IMR-90 (cell line): ENCODE results near the gene CNOT9. TPM values are rescaled to one million over a fixed set of nuclear protein-coding genes. Genes with fewer than 3 reads are reported as not detected.

Source experiments
- ATAC-seq: fragments of 200-7000 bp; cut with Tn5 transposase; 2 replicates; pipeline ENCODE4 v1.9.1; 2020; ENCODE audit warnings: low read depth, mild to moderate bottlenecking, moderate library complexity
- BruUV-seq: library from RNA; stranded (reverse); fragments of 400-500 nt; replicated peaks from 2 replicates; lab custom pipeline; 2021; lab: Mats Ljungman, UMichigan
- CTCF ChIA-PET: fragments of 300-600 bp; formaldehyde crosslinking; extraction: SDS; loops from one replicate; lab custom pipeline; 2021; ENCODE audit warnings: antibody characterized with exemption; lab: Yijun Ruan, JAX
- POLR2A ChIA-PET: fragments of 300-600 bp; sonication (Branson Sonifier 250); formaldehyde crosslinking; loops from one replicate; lab custom pipeline; 2022; ENCODE audit warnings: antibody characterized with exemption; ENCODE audit not compliant: unreplicated experiment; lab: Charles Lee
- DNase-seq: peaks from one replicate; pipeline ENCODE4 v3.0.0; 2013
- H2AFZ ChIP-seq: replicated peaks from 2 replicates; pipeline ENCODE3; 2013; ENCODE audit warnings: low read length, mild to moderate bottlenecking; ENCODE audit not compliant: poor library complexity
- H2AK5ac ChIP-seq: 2 replicates; pipeline ENCODE4 v1.6.1; 2013; ENCODE audit warnings: low read depth, low read length, inconsistent platforms
- H2AK9ac ChIP-seq: replicated peaks from 2 replicates; pipeline ENCODE3; 2013; ENCODE audit warnings: mild to moderate bottlenecking, low read depth, low read length, moderate library complexity; ENCODE audit not compliant: poor library complexity
- H2BK120ac ChIP-seq: 2 replicates; pipeline ENCODE4 v1.6.1; 2013; ENCODE audit warnings: low read depth, low read length, inconsistent platforms
- H2BK15ac ChIP-seq: 3 replicates; pipeline ENCODE4 v1.6.1; 2013; ENCODE audit warnings: low read depth, low read length, inconsistent platforms
- H2BK20ac ChIP-seq: 2 replicates; pipeline ENCODE4 v1.6.1; 2013; ENCODE audit warnings: low read depth, mild to moderate bottlenecking, inconsistent platforms, low read length, moderate library complexity
- H2BK5ac ChIP-seq: 2 replicates; pipeline ENCODE4 v1.6.1; 2013; ENCODE audit warnings: mild to moderate bottlenecking, low read depth, low read length, inconsistent platforms; ENCODE audit not compliant: poor library complexity, severe bottlenecking
- H3K14ac ChIP-seq: replicated peaks from 2 replicates; pipeline ENCODE4 v1.6.1; 2013; ENCODE audit warnings: low read depth, low read length, inconsistent platforms
- H3K18ac ChIP-seq: 2 replicates; pipeline ENCODE4 v1.6.1; 2013; ENCODE audit warnings: low read depth, low read length, control low read depth
- H3K23ac ChIP-seq: 2 replicates; pipeline ENCODE4 v1.6.1; 2013; ENCODE audit warnings: low read depth, low read length, inconsistent platforms
- H3K27ac ChIP-seq: 2 replicates; pipeline ENCODE4 v1.5.1; 2013; ENCODE audit warnings: mild to moderate bottlenecking, control low read depth, low read length; ENCODE audit not compliant: insufficient read depth
- H3K27me3 ChIP-seq: 2 replicates; pipeline ENCODE4 v1.6.1; 2013; ENCODE audit warnings: low read length; ENCODE audit not compliant: control insufficient read depth, insufficient read depth
- H3K36me3 ChIP-seq: 2 replicates; pipeline ENCODE4 v1.6.1; 2013; ENCODE audit warnings: low read length, mixed read lengths; ENCODE audit not compliant: control insufficient read depth, insufficient read depth
- H3K4ac ChIP-seq: 2 replicates; pipeline ENCODE4 v1.6.1; 2013; ENCODE audit warnings: low read depth, low read length, inconsistent platforms
- H3K4me1 ChIP-seq: 2 replicates; pipeline ENCODE4 v1.6.1; 2013; ENCODE audit warnings: low read length, mixed read lengths; ENCODE audit not compliant: control insufficient read depth, insufficient read depth
- H3K4me2 ChIP-seq: 2 replicates; pipeline ENCODE4 v1.6.1; 2013; ENCODE audit warnings: low read depth, mild to moderate bottlenecking, control low read depth, low read length, moderate library complexity
- H3K4me3 ChIP-seq: 2 replicates; pipeline ENCODE4 v1.5.1; 2013; ENCODE audit warnings: low read depth, mild to moderate bottlenecking, control low read depth, low read length, moderate library complexity; ENCODE audit not compliant: insufficient read depth
- H3K56ac ChIP-seq: 2 replicates; pipeline ENCODE4 v1.6.1; 2013; ENCODE audit warnings: low read length, inconsistent platforms; ENCODE audit not compliant: insufficient read depth; ENCODE audit errors: extremely low read depth
- H3K79me1 ChIP-seq, 2 experiments: 2 replicates each; pipeline ENCODE4 v1.6.1; 2013; ENCODE audit warnings: low read length in 2 of 2, inconsistent platforms in 1 of 2, low read depth in 1 of 2
- H3K9ac ChIP-seq: 2 replicates; pipeline ENCODE4 v1.6.1; 2013; ENCODE audit warnings: low read depth, low read length, control low read depth
- H3K9me1 ChIP-seq: 2 replicates; pipeline ENCODE4 v1.6.1; 2013; ENCODE audit warnings: low read length, inconsistent platforms; ENCODE audit not compliant: insufficient read depth
- H3K9me3 ChIP-seq: 2 replicates; pipeline ENCODE4 v1.6.1; 2013; ENCODE audit warnings: low read length; ENCODE audit not compliant: control insufficient read depth, insufficient read depth
- H4K20me1 ChIP-seq: 2 replicates; pipeline ENCODE4 v1.6.1; 2013; ENCODE audit warnings: low read length, inconsistent platforms; ENCODE audit not compliant: insufficient read depth
- H4K5ac ChIP-seq: 2 replicates; pipeline ENCODE4 v1.6.1; 2013; ENCODE audit warnings: mild to moderate bottlenecking, low read depth, low read length, control low read depth
- H4K8ac ChIP-seq, 2 experiments: 2 replicates each; pipeline ENCODE4 v1.6.1; 2013; ENCODE audit warnings: low read depth in 2 of 2, low read length in 2 of 2, control low read depth in 1 of 2, inconsistent platforms in 1 of 2
- H4K91ac ChIP-seq: 2 replicates; pipeline ENCODE4 v1.6.1; 2013; ENCODE audit warnings: low read depth, low read length, inconsistent platforms; ENCODE audit not compliant: insufficient read depth
- BHLHE40 ChIP-seq: fragments of 150-350 bp; IDR thresholded peaks from 2 replicates; pipeline ENCODE4 v1.6.1; 2016; ENCODE audit warnings: mild to moderate bottlenecking, low read depth, low read length
- CEBPB ChIP-seq: IDR thresholded peaks from 2 replicates; pipeline ENCODE4 v1.6.1; 2012; ENCODE audit warnings: low read depth, low read length, improper control_type of control experiment
- MAFK ChIP-seq: IDR thresholded peaks from 2 replicates; pipeline ENCODE4 v1.6.1; 2012; ENCODE audit warnings: low read depth, low read length, improper control_type of control experiment
- MXI1 ChIP-seq: IDR thresholded peaks from 2 replicates; pipeline ENCODE4 v1.6.1; 2012; ENCODE audit warnings: low read depth, mild to moderate bottlenecking, low read length, moderate library complexity, borderline replicate concordance
- WGBS, 2 experiments: methylation state at CpG; one replicate each; pipeline versions ENCODE4 v1.1.5 to v1.1.7; 2013; ENCODE audit warnings: missing lambda C conversion rate in 2 of 2; ENCODE audit not compliant: insufficient read length in 1 of 2; ENCODE audit errors: extremely low coverage in 2 of 2; 5-methylcytosine and 5-hydroxymethylcytosine counted together
- dilution Hi-C: fragments of 300-500 bp; cut with HindIII; formaldehyde crosslinking; loops from one replicate; pipeline ENCODE4 v1.14.3; 2018; ENCODE audit warnings: low sequenced_read_pairs; ENCODE audit not compliant: unreplicated experiment
- in situ Hi-C: fragments of 300-500 bp; cut with MboI; formaldehyde crosslinking; loops from 3 replicates; pipeline ENCODE4 v1.14.3; 2019; ENCODE audit warnings: low sequenced_read_pairs, inconsistent platforms, mixed read lengths
- intact Hi-C: fragments of 100-400 bp; cut with micrococcal nuclease; formaldehyde crosslinking; loops from 2 replicates; pipeline ENCODE4 v1.10.0; 2022
- polyA plus RNA-seq, 3 experiments: library from polyadenylated mRNA; depleted of rRNA; stranded (reverse); fragments of >200 nt; gene quantifications; 2 replicates each; pipeline ENCODE4 v1.2.3, GENCODE V29; 2012; ENCODE audit warnings: low replicate concordance in 1 of 3
- total RNA-seq: library from RNA; depleted of rRNA; stranded (reverse); fragments of >200 nt; gene quantifications from 2 replicates; pipeline ENCODE4 v1.2.3, GENCODE V29; 2012
- TF ChIP-seq, protein P1 (sequence below): fragments of 150-350 bp; IDR thresholded peaks from 2 replicates; pipeline ENCODE4 v1.6.1; 2016; ENCODE audit warnings: low read depth, mild to moderate bottlenecking, low read length, moderate library complexity, borderline replicate concordance

Gene CNOT9
- total and polyA plus RNA-seq, 2 of the 4 experiments (the other 2 are of a cell fraction) = 33.1 to 71.0 TPM

- Histone ChIP-seq H2BK120ac (no peak overlapping the region), H3K36me3 (peaks cover 32% of the 10 kb centered on the region), H3K4ac (no peak overlapping the region), H3K23ac (no peak overlapping the region), H4K5ac (no peak overlapping the region), H3K9ac (no peak overlapping the region), H4K8ac (no peak overlapping the region), H2AK9ac (no peak overlapping the region), H2AFZ (no peak overlapping the region), H3K79me1 (peaks cover 27 to 39% of the 10 kb centered on the region in 2 experiments), H3K14ac (no peak overlapping the region), H3K4me2 (no peak overlapping the region), H3K9me3 (no peaks in the 10 kb centered on the region), H3K18ac (no peak overlapping the region), H2BK15ac (no peak overlapping the region), H2AK5ac (no peak overlapping the region), H3K27me3 (no peaks in the 10 kb centered on the region), H3K4me1 (no peaks in the 10 kb centered on the region), H3K56ac (no peak overlapping the region), H2BK20ac (no peak overlapping the region), H3K27ac (no peak overlapping the region), H4K91ac (no peak overlapping the region), H4K20me1 (no peaks in the 10 kb centered on the region; the same call in 1 of the 2 replicates), H3K9me1 (peaks cover 4% of the 10 kb centered on the region; the same call in 1 of the 2 replicates), H2BK5ac (no peak overlapping the region), H3K4me3 (no peak overlapping the region)
- CTCF ChIA-PET = no interaction called here
- POLR2A ChIA-PET = no interaction called here
- intact Hi-C loops = no loop called here
- DNase-seq (no peak), ATAC-seq (no peak)
- dilution Hi-C loops = no loop called here
- 100% methylated on average over 1 of the region's 6 CpGs; no CpG with 5 or more reads in 1 of the 2 experiments for WGBS, 2 experiments
- no TSS peak for BruUV-seq
- TF ChIP-seq MXI1 (no peak), CEBPB (no peak), MAFK (peak; percentile 73), BHLHE40 (no peak)
- TF ChIP-seq, protein P1, sequence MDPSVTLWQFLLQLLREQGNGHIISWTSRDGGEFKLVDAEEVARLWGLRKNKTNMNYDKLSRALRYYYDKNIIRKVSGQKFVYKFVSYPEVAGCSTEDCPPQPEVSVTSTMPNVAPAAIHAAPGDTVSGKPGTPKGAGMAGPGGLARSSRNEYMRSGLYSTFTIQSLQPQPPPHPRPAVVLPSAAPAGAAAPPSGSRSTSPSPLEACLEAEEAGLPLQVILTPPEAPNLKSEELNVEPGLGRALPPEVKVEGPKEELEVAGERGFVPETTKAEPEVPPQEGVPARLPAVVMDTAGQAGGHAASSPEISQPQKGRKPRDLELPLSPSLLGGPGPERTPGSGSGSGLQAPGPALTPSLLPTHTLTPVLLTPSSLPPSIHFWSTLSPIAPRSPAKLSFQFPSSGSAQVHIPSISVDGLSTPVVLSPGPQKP = no peak
- in situ Hi-C loops = no loop called here
These were observed 15.6 kb downstream of the CNOT9 start for GRCh38 chr2:218583983-218584850.
